Panc1 (cell line): Measurements from ENCODE around the gene ZNF800. TPM values are rescaled to one million over a fixed set of nuclear protein-coding genes. Genes with fewer than 3 reads are reported as not detected.
"Not testable (repeated sequence)": the region's sequence is repeated elsewhere in the genome, so short reads cannot be mapped to it uniquely, and the experiment has no call there.

Experiments used
- ATAC-seq: fragments of 200-7000 bp; cut with Tn5 transposase; 2 replicates; pipeline ENCODE4 v1.9.1; 2020; ENCODE audit warnings: mild to moderate bottlenecking, moderate library complexity
- BruUV-seq: library from RNA; stranded (reverse); fragments of 400-500 nt; replicated peaks from 2 replicates; lab custom pipeline; 2021; lab: Mats Ljungman, UMichigan
- CTCF ChIA-PET: fragments of 300-600 bp; sonication (Branson Sonifier 250); formaldehyde crosslinking; loops from one replicate; lab custom pipeline; 2022; ENCODE audit warnings: antibody characterized with exemption; lab: Charles Lee
- POLR2A ChIA-PET: fragments of 300-600 bp; sonication (Branson Sonifier 250); formaldehyde crosslinking; loops from one replicate; lab custom pipeline; 2022; ENCODE audit warnings: antibody characterized with exemption; lab: Charles Lee
- DNase-seq: peaks from one replicate; pipeline ENCODE4 v3.0.0-alpha.2; 2010; ENCODE audit warnings: low read depth, low spot score
- H3K27ac ChIP-seq: 2 replicates; pipeline ENCODE4 v1.5.1; 2011; ENCODE audit warnings: mild to moderate bottlenecking, low read length, inconsistent platforms
- H3K27me3 ChIP-seq: fragments of 200-500 bp; sonication (Bioruptor generic); 2 replicates; pipeline ENCODE4 v1.6.0; 2014; ENCODE audit warnings: low read length, inconsistent platforms; ENCODE audit not compliant: control insufficient read depth, insufficient read depth
- H3K36me3 ChIP-seq: fragments of 200-500 bp; sonication (Bioruptor generic); 2 replicates; pipeline ENCODE4 v1.5.1; 2014; ENCODE audit warnings: inconsistent platforms, mild to moderate bottlenecking, low read length, moderate library complexity; ENCODE audit not compliant: control insufficient read depth, insufficient read depth
- H3K4me1 ChIP-seq: 2 replicates; pipeline ENCODE4 v1.5.1; 2011; ENCODE audit warnings: inconsistent platforms, mild to moderate bottlenecking, low read length, moderate library complexity; ENCODE audit not compliant: control insufficient read depth, insufficient read depth
- H3K4me3 ChIP-seq, 2 experiments: 2 replicates each; pipeline ENCODE4 v1.5.1; 2011 to 2012; ENCODE audit warnings: low read depth in 2 of 2, low read length in 2 of 2, mild to moderate bottlenecking in 2 of 2, inconsistent platforms in 1 of 2, moderate library complexity in 1 of 2
- H3K9me3 ChIP-seq: fragments of 200-500 bp; sonication (Bioruptor generic); 2 replicates; pipeline ENCODE4 v1.5.1; 2014; ENCODE audit warnings: low read depth, mild to moderate bottlenecking, inconsistent platforms, low read length, moderate library complexity; ENCODE audit not compliant: control insufficient read depth, insufficient read depth
- CTCF ChIP-seq: fragments of 450-650 bp; IDR thresholded peaks from 2 replicates; pipeline ENCODE4 v1.5.1; 2017; ENCODE audit warnings: mild to moderate bottlenecking
- POLR2AphosphoS5 ChIP-seq: IDR thresholded peaks from 2 replicates; pipeline ENCODE4 v1.6.1; 2012; ENCODE audit warnings: mild to moderate bottlenecking, low read depth, low read length, moderate library complexity
- REST ChIP-seq, 2 experiments: IDR thresholded peaks; 2 replicates each; pipeline ENCODE4 v1.6.1; 2011 to 2012; ENCODE audit warnings: low read depth in 2 of 2, control low read depth in 1 of 2, low read length in 1 of 2, mild to moderate bottlenecking in 1 of 2, moderate library complexity in 1 of 2; ENCODE audit not compliant: insufficient read depth in 1 of 2
- SIN3A ChIP-seq: IDR thresholded peaks from 2 replicates; pipeline ENCODE4 v1.6.1; 2012; ENCODE audit warnings: low read depth, mild to moderate bottlenecking, low read length, moderate library complexity, borderline replicate concordance; ENCODE audit not compliant: insufficient read depth
- TCF7L2 ChIP-seq: IDR thresholded peaks from 2 replicates; pipeline ENCODE4 v1.6.1; 2011; ENCODE audit warnings: mild to moderate bottlenecking, low read depth, low read length, inconsistent platforms
- in situ Hi-C: cut with HindIII; loops from 2 replicates; pipeline ENCODE4 v1.10.0; 2016; ENCODE audit warnings: low sequenced_read_pairs, low pct_unique_long_range_greater_than_20kb
- intact Hi-C: fragments of 100-400 bp; cut with micrococcal nuclease; formaldehyde crosslinking; loops from one replicate; pipeline ENCODE4 v1.10.0; 2022; ENCODE audit not compliant: unreplicated experiment
- total RNA-seq: library from RNA; stranded (reverse); gene quantifications from one replicate; pipeline ENCODE4 v1.2.1, GENCODE V29; 2021; ENCODE audit not compliant: unreplicated experiment

Gene ZNF800
- total RNA-seq, 1 experiment from 2014 or later = 26.0 TPM

- H3K4me1 ChIP-seq = no peaks in the 10 kb centered on the region
- TF ChIP-seq REST (IDR thresholded peaks at IDR 0.05; ENCODE audit: insufficient read depth in 1 of 2, low read depth in 2 of 2, low read length in 1 of 2) (no peak), SIN3A (no peak), TCF7L2 (no peak)
- ATAC-seq (no peak), DNase-seq (no peak)
- no peak overlapping the region for H3K4me3 ChIP-seq
- ChIA-PET CTCF (no interaction called here), POLR2A (no interaction called here)
- no peak overlapping the region for H3K27ac ChIP-seq
- intact Hi-C loops = no loop called here
- H3K9me3 ChIP-seq = no peaks in the 10 kb centered on the region
- no peaks in the 10 kb centered on the region for H3K36me3 ChIP-seq
- in situ Hi-C loops = no loop called here
- peaks cover 3% of the 10 kb centered on the region; the same call in 1 of the 2 replicates for H3K27me3 ChIP-seq
- BruUV-seq = no TSS peak
Measured at GRCh38 chr7:127437241-127437640, 44.7 kb upstream of the ZNF800 start.

GRCh38 chr7:127429281-127429680 lies 36.8 kb upstream of the ZNF800 start:
- H3K27me3 ChIP-seq, BruUV-seq, ATAC-seq, CTCF ChIA-PET, H3K4me3 ChIP-seq, H3K9me3 ChIP-seq, in situ Hi-C loops, POLR2A ChIA-PET, H3K36me3 ChIP-seq, DNase-seq, H3K4me1 ChIP-seq, H3K27ac ChIP-seq, intact Hi-C loops: not testable (repeated sequence)

- no peak for ATAC-seq
- ChIA-PET CTCF (no interaction called here), POLR2A (no interaction called here)
- H3K9me3 ChIP-seq = no peaks in the 10 kb centered on the region
- intact Hi-C loops = no loop called here
- no peak overlapping the region for H3K27ac ChIP-seq
- no peak overlapping the region for H3K4me3 ChIP-seq
- no peaks in the 10 kb centered on the region for H3K36me3 ChIP-seq
- in situ Hi-C loops = no loop called here
- H3K4me1 ChIP-seq = no peaks in the 10 kb centered on the region
- BruUV-seq = no TSS peak
- no peaks in the 10 kb centered on the region for H3K27me3 ChIP-seq
- TF ChIP-seq REST (IDR thresholded peaks at IDR 0.05; ENCODE audit: insufficient read depth in 1 of 2, low read depth in 2 of 2, low read length in 1 of 2) = no peak
- no peak for TF ChIP-seq TCF7L2
- no peak for TF ChIP-seq CTCF
- TF ChIP-seq POLR2AphosphoS5 = no peak
- TF ChIP-seq SIN3A = no peak
- DNase-seq = no peak
Measured at GRCh38 chr7:127419196-127419595, 26.7 kb upstream of the ZNF800 start.
